ENCODE data around the gene ASZ1. TPM values are rescaled to one million over a fixed set of nuclear protein-coding genes. Genes with fewer than 3 reads are reported as not detected.

The ASZ1 gene
- total RNA-seq, 2 experiments from 2014 or later: not detected

GRCh38 chr7:117313582-117313981 is 113.7 kb downstream of the ASZ1 start:
- DNase-seq: no peak
- no peaks in the 10 kb centered on the region for H3K9me3 Mint-ChIP-seq
- no peaks in the 10 kb centered on the region for H3K36me3 Mint-ChIP-seq (ENCODE audit: low read depth)
- ChIA-PET POLR2A (no interaction called here), CTCF (no interaction called here)
- H3K27me3 Mint-ChIP-seq: peaks cover 3% of the 10 kb centered on the region
- H3K4me3 Mint-ChIP-seq: no peak overlapping the region
- no peak overlapping the region for H3K27ac Mint-ChIP-seq
- no peaks in the 10 kb centered on the region for H3K4me1 Mint-ChIP-seq

Other genes with a start within 250 kb of the ASZ1 start
- not detected for gene WNT2, start 104.4 kb downstream of the ASZ1 start, total RNA-seq
- gene CFTR, start 52.5 kb upstream of the ASZ1 start, total RNA-seq: not detected

Measured in activated CD4-positive, alpha-beta T cell treated with anti-CD3 and anti-CD28 coated beads, Interleukin-2, amount 10 ng/mL, durations not matched to agents 7 days and 5 days (primary cell).